Kidney epithelial cell (primary cell): ENCODE data around the gene PRKG1. TPM values are rescaled to one million over a fixed set of nuclear protein-coding genes. Genes with fewer than 3 reads are reported as not detected.

Experiments used
- DNase-seq: peaks from one replicate; pipeline ENCODE4 v3.0.0-alpha.2; 2010; ENCODE audit warnings: low read depth
- H3K27me3 ChIP-seq: 2 replicates; pipeline ENCODE4 v1.6.0; 2011; ENCODE audit warnings: low read length; ENCODE audit not compliant: control insufficient read depth, insufficient read depth
- H3K36me3 ChIP-seq: 2 replicates; pipeline ENCODE4 v1.5.1; 2011; ENCODE audit warnings: low read length; ENCODE audit not compliant: control insufficient read depth, insufficient read depth
- H3K4me3 ChIP-seq: 2 replicates; pipeline ENCODE4 v1.5.1; 2011; ENCODE audit warnings: low read depth, mild to moderate bottlenecking, control low read depth, low read length
- total RNA-seq: library from RNA; depleted of rRNA; stranded (reverse); fragments of >200 nt; gene quantifications from 2 replicates; pipeline ENCODE4 v1.2.3, GENCODE V29; 2015
- TF ChIP-seq, protein P1 (sequence below): IDR thresholded peaks from 2 replicates; pipeline ENCODE4 v1.5.1; 2011; ENCODE audit warnings: mild to moderate bottlenecking, moderate library complexity, low read length, control low read depth, inconsistent platforms; ENCODE audit not compliant: insufficient read depth, poor library complexity, severe bottlenecking

Gene PRKG1
- total RNA-seq, 1 donor from 2014 or later: 1.3 TPM

DNA sequence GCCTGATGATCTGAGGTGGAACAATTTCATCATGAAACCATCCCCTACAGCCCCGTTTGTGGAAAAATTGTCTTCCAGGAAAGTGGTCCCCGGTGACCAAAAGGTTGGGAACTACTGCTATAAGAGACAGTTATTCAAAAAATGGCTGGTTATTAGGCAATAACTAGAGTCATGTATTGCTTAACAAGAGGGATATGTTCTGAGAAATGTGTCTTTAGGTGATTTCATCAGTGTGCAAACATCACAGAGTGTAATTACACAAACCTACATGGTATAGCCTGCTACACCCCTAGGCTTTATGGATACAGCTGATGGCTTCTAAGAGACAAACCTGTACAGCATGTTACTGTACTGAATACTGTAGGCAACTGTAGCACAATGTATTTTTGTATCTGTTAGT is 696.4 kb downstream of the PRKG1 start:
- no peak for DNase-seq
- TF ChIP-seq, protein P1, sequence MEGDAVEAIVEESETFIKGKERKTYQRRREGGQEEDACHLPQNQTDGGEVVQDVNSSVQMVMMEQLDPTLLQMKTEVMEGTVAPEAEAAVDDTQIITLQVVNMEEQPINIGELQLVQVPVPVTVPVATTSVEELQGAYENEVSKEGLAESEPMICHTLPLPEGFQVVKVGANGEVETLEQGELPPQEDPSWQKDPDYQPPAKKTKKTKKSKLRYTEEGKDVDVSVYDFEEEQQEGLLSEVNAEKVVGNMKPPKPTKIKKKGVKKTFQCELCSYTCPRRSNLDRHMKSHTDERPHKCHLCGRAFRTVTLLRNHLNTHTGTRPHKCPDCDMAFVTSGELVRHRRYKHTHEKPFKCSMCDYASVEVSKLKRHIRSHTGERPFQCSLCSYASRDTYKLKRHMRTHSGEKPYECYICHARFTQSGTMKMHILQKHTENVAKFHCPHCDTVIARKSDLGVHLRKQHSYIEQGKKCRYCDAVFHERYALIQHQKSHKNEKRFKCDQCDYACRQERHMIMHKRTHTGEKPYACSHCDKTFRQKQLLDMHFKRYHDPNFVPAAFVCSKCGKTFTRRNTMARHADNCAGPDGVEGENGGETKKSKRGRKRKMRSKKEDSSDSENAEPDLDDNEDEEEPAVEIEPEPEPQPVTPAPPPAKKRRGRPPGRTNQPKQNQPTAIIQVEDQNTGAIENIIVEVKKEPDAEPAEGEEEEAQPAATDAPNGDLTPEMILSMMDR: no peak
- no peak overlapping the region for H3K4me3 ChIP-seq
- H3K36me3 ChIP-seq: no peaks in the 10 kb centered on the region
- H3K27me3 ChIP-seq: no peaks in the 10 kb centered on the region

DNA sequence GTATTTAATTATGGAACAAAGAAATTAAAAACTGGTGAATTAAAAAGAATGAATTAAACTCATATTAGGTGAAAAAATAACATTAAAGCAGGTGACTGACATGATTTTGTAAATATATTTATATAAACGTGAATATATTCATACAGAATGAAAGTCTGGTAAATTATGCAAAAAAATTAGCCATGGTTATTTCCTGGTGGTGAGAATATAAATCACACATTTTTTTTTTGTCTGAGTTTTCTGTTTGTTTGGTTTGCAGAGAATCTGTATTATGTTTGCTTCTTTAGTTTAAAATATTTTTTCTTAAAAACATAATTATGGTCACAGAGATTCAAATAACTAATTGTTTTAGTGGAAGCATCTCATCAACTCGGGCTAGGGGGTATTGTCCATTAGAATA is 698.1 kb downstream of the PRKG1 start:
- no peak for DNase-seq
- TF ChIP-seq, protein P1: no peak
- no peak overlapping the region for H3K4me3 ChIP-seq
- H3K27me3 ChIP-seq: no peaks in the 10 kb centered on the region
- no peaks in the 10 kb centered on the region for H3K36me3 ChIP-seq

DNA sequence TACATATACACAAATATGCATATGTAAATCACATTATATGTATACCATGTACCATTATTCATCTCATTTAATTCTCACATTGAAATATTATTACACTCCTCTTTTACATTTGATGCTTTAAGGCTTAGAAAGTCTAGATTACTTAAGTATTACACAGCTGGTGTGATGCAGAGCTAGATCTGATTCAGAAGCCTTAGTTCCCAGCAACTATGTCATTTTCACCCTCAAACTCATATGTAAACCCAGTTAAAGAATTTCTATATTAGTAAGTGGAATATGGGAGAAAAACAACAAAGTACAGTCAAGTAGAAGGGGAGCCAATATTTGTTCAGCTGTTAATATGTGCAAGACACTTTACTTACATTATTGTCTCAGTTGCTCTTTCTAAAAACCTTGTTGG is 699.4 kb downstream of the PRKG1 start:
- no peak for DNase-seq
- Histone ChIP-seq H3K27me3 (no peaks in the 10 kb centered on the region), H3K4me3 (no peak overlapping the region), H3K36me3 (no peaks in the 10 kb centered on the region)
- TF ChIP-seq, protein P1: no peak

DNA sequence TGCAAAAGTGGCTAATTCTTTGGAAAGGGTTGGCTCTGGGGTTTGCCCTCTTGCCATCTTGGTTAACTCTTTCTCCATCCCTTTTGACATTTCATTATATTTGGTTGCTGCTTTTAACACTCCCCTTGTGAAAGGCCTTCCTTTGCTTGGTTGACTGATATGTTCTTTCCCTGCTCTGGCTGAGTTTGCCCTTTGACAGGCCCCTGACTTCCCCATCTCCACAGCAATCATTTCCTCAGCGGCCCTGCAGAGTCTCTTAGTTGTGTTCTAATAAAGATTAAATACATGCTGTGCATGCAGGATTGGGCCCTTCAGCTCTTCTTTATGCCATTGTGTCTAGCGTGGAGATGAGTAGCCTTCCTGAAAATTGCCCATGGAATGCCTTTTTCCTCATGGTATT is 709.7 kb downstream of the PRKG1 start:
- DNase-seq: no peak
- H3K4me3 ChIP-seq: no peak overlapping the region
- TF ChIP-seq, protein P1: no peak

DNA sequence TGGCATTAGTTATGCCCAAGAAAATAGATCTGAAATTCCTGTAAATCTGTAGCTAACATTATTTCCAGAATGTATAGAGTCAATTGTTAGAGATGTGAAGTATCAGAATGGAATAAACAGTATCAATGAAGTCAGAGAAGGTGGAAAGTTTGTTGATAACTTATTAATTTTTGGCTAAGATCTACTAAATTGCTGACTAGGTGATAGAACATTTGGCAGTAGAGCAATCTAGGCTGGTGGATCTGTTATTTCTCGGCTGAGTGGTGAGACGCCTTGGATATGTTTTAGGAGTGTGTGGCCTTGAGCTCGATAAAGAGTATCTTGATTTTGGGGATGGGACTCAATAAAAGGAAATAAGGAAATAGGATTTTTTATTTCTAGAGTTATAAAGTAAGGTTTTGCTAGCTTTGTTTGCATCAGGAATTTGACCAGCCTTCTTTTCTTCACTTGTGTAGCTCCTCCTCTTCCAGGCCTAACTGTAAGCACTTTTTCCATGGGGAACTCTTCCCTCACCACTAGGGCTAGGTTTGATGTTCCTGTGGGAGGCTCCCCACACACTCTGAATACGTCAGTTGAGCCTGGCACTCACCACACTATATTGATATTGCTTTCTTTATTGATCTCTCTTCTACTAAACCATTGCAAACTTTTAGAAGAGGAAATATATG is 711.9 kb downstream of the PRKG1 start:
- Histone ChIP-seq H3K36me3 (no peaks in the 10 kb centered on the region), H3K4me3 (no peak overlapping the region), H3K27me3 (no peaks in the 10 kb centered on the region)
- no peak for DNase-seq
- TF ChIP-seq, protein P1: no peak

More for the DNA sequence above, 709.7 kb downstream of the PRKG1 start:
- no peaks in the 10 kb centered on the region for H3K36me3 ChIP-seq
- H3K27me3 ChIP-seq: no peaks in the 10 kb centered on the region

DNA sequence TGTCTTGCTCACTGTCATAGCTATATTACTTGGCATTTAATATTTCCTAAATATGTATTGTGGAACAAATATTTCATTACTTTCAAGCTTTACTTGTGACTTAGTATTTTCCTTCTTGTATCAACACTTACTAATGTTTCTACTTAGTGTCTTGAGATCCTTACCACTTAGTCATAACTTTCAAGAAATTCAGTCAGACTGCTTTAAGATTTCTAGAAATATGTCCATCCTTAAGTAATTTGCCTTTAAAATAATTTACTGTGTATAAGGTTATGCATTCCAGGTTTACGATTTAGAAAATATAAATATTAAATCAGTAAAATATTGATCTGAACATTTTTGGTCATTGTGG is 712.4 kb downstream of the PRKG1 start:
- TF ChIP-seq, protein P1: no peak
- Histone ChIP-seq H3K4me3 (no peak overlapping the region), H3K36me3 (no peaks in the 10 kb centered on the region), H3K27me3 (no peaks in the 10 kb centered on the region)
- DNase-seq: no peak
